Loucy (cell line): ENCODE data around the gene PARVA.

Experiments
- H2AFZ ChIP-seq: fragments of 200-600 bp; sonication (generic); 2 replicates; pipeline ENCODE4 v1.6.0; 2016; ENCODE audit warnings: antibody characterized with exemption, mild to moderate bottlenecking, low read length, moderate library complexity
- H3F3A ChIP-seq: fragments of 200-600 bp; 2 replicates; pipeline ENCODE4 v1.6.0; 2016; ENCODE audit warnings: antibody characterized with exemption, low read depth, mild to moderate bottlenecking
- H3K27me3 ChIP-seq: fragments of 200-600 bp; sonication (generic); 2 replicates; pipeline ENCODE4 v1.6.1; 2014; ENCODE audit warnings: low read length, mild to moderate bottlenecking; ENCODE audit not compliant: insufficient read depth, poor library complexity, severe bottlenecking
- H3K36me3 ChIP-seq: fragments of 200-600 bp; sonication (generic); 2 replicates; pipeline ENCODE4 v1.6.1; 2016; ENCODE audit warnings: low read length; ENCODE audit not compliant: insufficient read depth
- H3K4me1 ChIP-seq: fragments of 200-600 bp; sonication (generic); 2 replicates; pipeline ENCODE4 v1.5.1; 2014; ENCODE audit warnings: low read length, mild to moderate bottlenecking; ENCODE audit not compliant: insufficient read depth, poor library complexity, severe bottlenecking
- H3K4me2 ChIP-seq: fragments of 200-600 bp; sonication (generic); 2 replicates; pipeline ENCODE4 v1.6.0; 2014; ENCODE audit warnings: antibody characterized with exemption, low read length, low read depth, mild to moderate bottlenecking; ENCODE audit not compliant: poor library complexity, severe bottlenecking
- H3K4me3 ChIP-seq: fragments of 200-600 bp; sonication (generic); 2 replicates; pipeline ENCODE4 v1.5.1; 2014; ENCODE audit warnings: low read length, mild to moderate bottlenecking, mixed read lengths; ENCODE audit not compliant: poor library complexity, severe bottlenecking
- H3K79me2 ChIP-seq: fragments of 200-600 bp; sonication (generic); 2 replicates; pipeline ENCODE4 v1.6.1; 2014; ENCODE audit warnings: low read length; ENCODE audit not compliant: insufficient read depth
- H3K9ac ChIP-seq: fragments of 200-600 bp; sonication (generic); 2 replicates; pipeline ENCODE4 v1.6.0; 2014; ENCODE audit warnings: mild to moderate bottlenecking, low read depth, low read length, moderate library complexity; ENCODE audit not compliant: poor library complexity, severe bottlenecking
- H3K9me2 ChIP-seq: fragments of 200-600 bp; sonication (generic); replicated peaks from 2 replicates; pipeline ENCODE4 v1.6.1; 2016; ENCODE audit warnings: low read depth, low read length, mixed read lengths
- H3K9me3 ChIP-seq: fragments of 200-600 bp; sonication (generic); 2 replicates; pipeline ENCODE4 v1.6.1; 2014; ENCODE audit warnings: mild to moderate bottlenecking, antibody characterized with exemption, low read length, low read depth; ENCODE audit not compliant: insufficient read depth
- H4K20me1 ChIP-seq: fragments of 200-600 bp; sonication (generic); 2 replicates; pipeline ENCODE4 v1.6.0; 2014; ENCODE audit warnings: antibody characterized with exemption, low read length, mild to moderate bottlenecking; ENCODE audit not compliant: insufficient read depth, poor library complexity, severe bottlenecking
- EZH2phosphoT487 ChIP-seq: fragments of 200-600 bp; IDR thresholded peaks from 2 replicates; pipeline ENCODE4 v1.6.1; 2018; ENCODE audit warnings: antibody characterized with exemption, mild to moderate bottlenecking, moderate library complexity, borderline replicate concordance
- TF ChIP-seq, protein P1 (sequence below): fragments of 200-600 bp; sonication (generic); conservative IDR thresholded peaks from 2 replicates; pipeline ENCODE4 v1.5.1; 2014; ENCODE audit warnings: mild to moderate bottlenecking, antibody characterized with exemption, low read length

PARVA gene

GRCh38 chr11:12445001-12445400 lies 67.6 kb downstream of the PARVA start:
- no peaks in the 10 kb centered on the region for H3K9me2 ChIP-seq
- no peaks in the 10 kb centered on the region for H4K20me1 ChIP-seq
- no peaks in the 10 kb centered on the region for H3K4me1 ChIP-seq
- H3K27me3 ChIP-seq = no peaks in the 10 kb centered on the region
- no peak overlapping the region for H3K4me2 ChIP-seq
- no peaks in the 10 kb centered on the region for H3K36me3 ChIP-seq
- TF ChIP-seq, protein P1, sequence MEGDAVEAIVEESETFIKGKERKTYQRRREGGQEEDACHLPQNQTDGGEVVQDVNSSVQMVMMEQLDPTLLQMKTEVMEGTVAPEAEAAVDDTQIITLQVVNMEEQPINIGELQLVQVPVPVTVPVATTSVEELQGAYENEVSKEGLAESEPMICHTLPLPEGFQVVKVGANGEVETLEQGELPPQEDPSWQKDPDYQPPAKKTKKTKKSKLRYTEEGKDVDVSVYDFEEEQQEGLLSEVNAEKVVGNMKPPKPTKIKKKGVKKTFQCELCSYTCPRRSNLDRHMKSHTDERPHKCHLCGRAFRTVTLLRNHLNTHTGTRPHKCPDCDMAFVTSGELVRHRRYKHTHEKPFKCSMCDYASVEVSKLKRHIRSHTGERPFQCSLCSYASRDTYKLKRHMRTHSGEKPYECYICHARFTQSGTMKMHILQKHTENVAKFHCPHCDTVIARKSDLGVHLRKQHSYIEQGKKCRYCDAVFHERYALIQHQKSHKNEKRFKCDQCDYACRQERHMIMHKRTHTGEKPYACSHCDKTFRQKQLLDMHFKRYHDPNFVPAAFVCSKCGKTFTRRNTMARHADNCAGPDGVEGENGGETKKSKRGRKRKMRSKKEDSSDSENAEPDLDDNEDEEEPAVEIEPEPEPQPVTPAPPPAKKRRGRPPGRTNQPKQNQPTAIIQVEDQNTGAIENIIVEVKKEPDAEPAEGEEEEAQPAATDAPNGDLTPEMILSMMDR = no peak
- no peak for TF ChIP-seq EZH2phosphoT487
- no peak overlapping the region for H2AFZ ChIP-seq
- H3K4me3 ChIP-seq = no peak overlapping the region
- no peaks in the 10 kb centered on the region for H3F3A ChIP-seq
- H3K9ac ChIP-seq = no peak overlapping the region
- no peaks in the 10 kb centered on the region for H3K9me3 ChIP-seq
- no peaks in the 10 kb centered on the region for H3K79me2 ChIP-seq

- TF ChIP-seq EZH2phosphoT487 = no peak
- H3K36me3 ChIP-seq = no peaks in the 10 kb centered on the region
- no peaks in the 10 kb centered on the region for H3K79me2 ChIP-seq
- no peak overlapping the region for H2AFZ ChIP-seq
- no peaks in the 10 kb centered on the region for H3K9me2 ChIP-seq
- no peak overlapping the region for H3K4me3 ChIP-seq
- H3K4me2 ChIP-seq = no peak overlapping the region
- no peaks in the 10 kb centered on the region for H4K20me1 ChIP-seq
- no peaks in the 10 kb centered on the region for H3K9me3 ChIP-seq
- no peaks in the 10 kb centered on the region for H3K4me1 ChIP-seq
- H3K27me3 ChIP-seq = no peaks in the 10 kb centered on the region
- H3K9ac ChIP-seq = no peak overlapping the region
- H3F3A ChIP-seq = no peaks in the 10 kb centered on the region
Observed at GRCh38 chr11:12446863-12447262, 69.5 kb downstream of the PARVA start.

GRCh38 chr11:12448131-12448939 lies 71.0 kb downstream of the PARVA start:
- no peak overlapping the region for H3K4me2 ChIP-seq
- H4K20me1 ChIP-seq = no peaks in the 10 kb centered on the region

More at GRCh38 chr11:12448131-12448939, 71.0 kb downstream of the PARVA start:
- Histone ChIP-seq H3F3A (no peaks in the 10 kb centered on the region), H3K4me1 (no peaks in the 10 kb centered on the region), H3K27me3 (no peaks in the 10 kb centered on the region), H2AFZ (no peak overlapping the region), H3K9me3 (no peaks in the 10 kb centered on the region), H3K4me3 (no peak overlapping the region), H3K9ac (no peak overlapping the region), H3K36me3 (no peaks in the 10 kb centered on the region), H3K79me2 (no peaks in the 10 kb centered on the region), H3K9me2 (no peaks in the 10 kb centered on the region)
- no peak for TF ChIP-seq EZH2phosphoT487
- TF ChIP-seq, protein P1 = no peak
